K562 (cell line): ENCODE data around the gene MCEE. TPM values are rescaled to one million over a fixed set of nuclear protein-coding genes. Genes with fewer than 3 reads are reported as not detected.

ENCODE experiments used
- ATF7 ChIP-seq: fragments of 450-650 bp; IDR thresholded peaks from 2 replicates; pipeline ENCODE4 v1.7.1; 2014; ENCODE audit warnings: mild to moderate bottlenecking, moderate library complexity
- CBFA2T3 ChIP-seq: fragments of 450-650 bp; IDR thresholded peaks from 2 replicates; pipeline ENCODE4 v1.6.1; 2017
- HDAC2 ChIP-seq: fragments of 450-650 bp; IDR thresholded peaks from 2 replicates; pipeline ENCODE4 v1.6.1; 2016; ENCODE audit warnings: mild to moderate bottlenecking
- HDAC8 ChIP-seq: fragments of 450-650 bp; IDR thresholded peaks from 2 replicates; pipeline ENCODE4 v1.6.1; 2016; ENCODE audit warnings: mild to moderate bottlenecking, missing genetic modification characterization, moderate library complexity, missing compliant biosample characterization
- IRF2 ChIP-seq: sonication (generic); formaldehyde crosslinking; IDR thresholded peaks from 2 replicates; pipeline ENCODE4 v1.8.1; 2022; ENCODE audit warnings: mild to moderate bottlenecking, missing genetic modification reagents
- JUN ChIP-seq, 2 experiments: sonication (generic) in 1 of 2; formaldehyde crosslinking in 1 of 2; IDR thresholded peaks; 2 replicates each; pipeline versions ENCODE4 v1.6.1 to v1.8.0; 2012 to 2022; ENCODE audit warnings: borderline replicate concordance in 2 of 2, mild to moderate bottlenecking in 2 of 2, improper control_type of control experiment in 1 of 2, low read depth in 1 of 2, low read length in 1 of 2, missing genetic modification reagents in 1 of 2
- MYNN ChIP-seq, 2 experiments: sonication (generic); formaldehyde crosslinking in 1 of 2; IDR thresholded peaks; 2 replicates each; pipeline versions ENCODE4 v1.5.0 to v1.6.1; 2016 to 2020; ENCODE audit warnings: antibody characterized with exemption in 1 of 2, missing genetic modification reagents in 1 of 2
- POLR2A ChIP-seq: fragments of 450-650 bp; conservative IDR thresholded peaks from 2 replicates; pipeline ENCODE4 v1.6.1; 2016
- RBM25 ChIP-seq: fragments of 200-400 bp; formaldehyde crosslinking; IDR thresholded peaks from 2 replicates; pipeline ENCODE4 v1.6.1; 2018; ENCODE audit warnings: low read length, low read depth, moderate library complexity; ENCODE audit not compliant: severe bottlenecking
- RFX1 ChIP-seq: fragments of 450-650 bp; IDR thresholded peaks from 2 replicates; pipeline ENCODE4 v1.6.1; 2016; ENCODE audit warnings: mild to moderate bottlenecking, moderate library complexity
- RFX5 ChIP-seq: IDR thresholded peaks from 2 replicates; pipeline ENCODE4 v1.6.1; 2011; ENCODE audit warnings: low read depth, mild to moderate bottlenecking, improper control_type of control experiment, low read length
- SETDB1 ChIP-seq: IDR thresholded peaks from one replicate; pipeline ENCODE4 v1.6.1; 2012; ENCODE audit warnings: low read length, control low read depth, inconsistent platforms
- SMAD3 ChIP-seq: fragments of 450-650 bp; formaldehyde crosslinking; conservative IDR thresholded peaks from 2 replicates; pipeline ENCODE4 v1.4.0; 2020; ENCODE audit warnings: mild to moderate bottlenecking
- SP2 ChIP-seq: IDR thresholded peaks from 2 replicates; pipeline ENCODE4 v1.6.1; 2011; ENCODE audit warnings: mild to moderate bottlenecking, low read depth, low read length, moderate library complexity; ENCODE audit not compliant: poor library complexity, severe bottlenecking; ENCODE audit errors: extremely low read depth
- SUPT5H ChIP-seq: fragments of 450-650 bp; IDR thresholded peaks from 2 replicates; pipeline ENCODE4 v1.6.1; 2016
- TCF3 ChIP-seq: sonication (generic); formaldehyde crosslinking; IDR thresholded peaks from 2 replicates; pipeline ENCODE4 v1.4.0; 2020; ENCODE audit warnings: mild to moderate bottlenecking, missing genetic modification reagents
- USF1 ChIP-seq: sonication (generic); formaldehyde crosslinking; IDR thresholded peaks from 2 replicates; pipeline ENCODE4 v1.9.0; 2022; ENCODE audit warnings: mild to moderate bottlenecking, missing genetic modification reagents
- WHSC1 ChIP-seq: IDR thresholded peaks from one replicate; pipeline ENCODE4 v1.6.1; 2012; ENCODE audit warnings: low read length, control low read depth, inconsistent platforms
- XRCC3 ChIP-seq: fragments of 450-650 bp; IDR thresholded peaks from 2 replicates; pipeline ENCODE4 v1.6.1; 2017; ENCODE audit warnings: mild to moderate bottlenecking, moderate library complexity
- ZBTB12 ChIP-seq: fragments of 250-450 bp; sonication (Bioruptor Pico); IDR thresholded peaks from 2 replicates; pipeline ENCODE4 v1.4.0; 2020
- ZNF124 ChIP-seq: sonication (generic); formaldehyde crosslinking; IDR thresholded peaks from 2 replicates; pipeline ENCODE4 v1.8.1; 2022; ENCODE audit warnings: missing genetic modification reagents
- ZNF408 ChIP-seq: fragments of 250-450 bp; sonication (Bioruptor Pico); IDR thresholded peaks from 2 replicates; pipeline ENCODE4 v1.4.0; 2020; ENCODE audit warnings: low read depth, mild to moderate bottlenecking, moderate library complexity
- ZNF586 ChIP-seq: fragments of 450-650 bp; formaldehyde crosslinking; conservative IDR thresholded peaks from 2 replicates; pipeline ENCODE4 v1.4.0; 2020; ENCODE audit warnings: mild to moderate bottlenecking, moderate library complexity
- ZNF609 ChIP-seq: sonication (generic); formaldehyde crosslinking; IDR thresholded peaks from 2 replicates; pipeline ENCODE4 v1.8.1; 2023; ENCODE audit warnings: missing genetic modification reagents, mild to moderate bottlenecking, borderline replicate concordance
- polyA plus RNA-seq, 8 experiments: library from polyadenylated mRNA; depleted of rRNA in 4 of 8; stranded (reverse) in 5 of 8; unstranded in 3 of 8; fragments of >200 nt; fragmentation: Nextera tagmentation in 2 of 8; fragmentation: Illumina TruSeq in 1 of 8; extraction: Ambion mirVana in 2 of 8; extraction: Trizol in 1 of 8; gene quantifications; 2 replicates each; pipeline versions ENCODE4 v1.2.1 to v1.2.3, GENCODE V29; 2011 to 2014; ENCODE audit warnings: inconsistent platforms in 1 of 8, missing spikeins in 1 of 8
- total RNA-seq, 7 experiments: library from RNA; depleted of rRNA in 6 of 7; stranded (reverse); fragments of >200 nt in 6 of 7; fragmentation: Illumina TruSeq in 2 of 7; extraction: Trizol in 2 of 7; gene quantifications; 2 replicates each; pipeline versions ENCODE4 v1.2.1 to v1.2.3, GENCODE V29; 2011 to 2021; ENCODE audit warnings: low replicate concordance in 1 of 7

Gene MCEE
- total and polyA plus RNA-seq, 9 of the 15 experiments (the other 6 are each of a cell fraction or from before 2014, with no cell fraction given) = 15.6 to 49.1 (median 24.5) TPM

- TF ChIP-seq RFX5 (no peak), SUPT5H (peak; percentile 99), JUN (IDR thresholded peaks at IDR 0.05; ENCODE audit: borderline replicate concordance, low read depth, low read length) (no peak; the same call in 1 of the 2 replicates), JUN (CRISPR knock-in tag; IDR thresholded peaks at IDR 0.05; ENCODE audit: borderline replicate concordance) (0 out of 2 replicates have a peak, but pooled peaks have one; percentile 19), SP2 (no peak), TCF3 (peak; percentile 11; the same call in 1 of the 2 replicates), POLR2A (peak; percentile 99), SETDB1 (no peak), RBM25 (no peak), IRF2 (CRISPR knock-in tag) (no peak), ZNF586 (CRISPR knock-in tag) (no peak), HDAC8 (no peak), ZNF408 (no peak), ZBTB12 (CRISPR knock-in tag) (peak; percentile 52; the same call in 1 of the 2 replicates), ATF7 (peak; percentile 83), ZNF124 (CRISPR knock-in tag) (no peak), HDAC2 (peak; percentile 75), SMAD3 (CRISPR knock-in tag) (no peak), USF1 (peak; percentile 86), WHSC1 (no peak), MYNN (IDR thresholded peaks at IDR 0.05) (peak; percentile 88), MYNN (CRISPR knock-in tag; IDR thresholded peaks at IDR 0.05) (no peak), RFX1 (no peak), XRCC3 (no peak), ZNF609 (no peak), CBFA2T3 (peak; percentile 40; the same call in 1 of the 2 replicates)
Measured at GRCh38 chr2:71068218-71069035, 61.6 kb downstream of the MCEE start, which contains the start of gene NAGK (continued).
